Measurements from ENCODE around the gene ISL2. TPM values are rescaled to one million over a fixed set of nuclear protein-coding genes. Genes with fewer than 3 reads are reported as not detected.
A peak's percentile ranks its signal among the peaks of the same experiment; 100 is the strongest.

The ISL2 gene
- total and polyA plus RNA-seq, 2 donors (not counting 1 experiment from before 2014, with no cell fraction given): 0.03 to 0.17 TPM

DNA sequence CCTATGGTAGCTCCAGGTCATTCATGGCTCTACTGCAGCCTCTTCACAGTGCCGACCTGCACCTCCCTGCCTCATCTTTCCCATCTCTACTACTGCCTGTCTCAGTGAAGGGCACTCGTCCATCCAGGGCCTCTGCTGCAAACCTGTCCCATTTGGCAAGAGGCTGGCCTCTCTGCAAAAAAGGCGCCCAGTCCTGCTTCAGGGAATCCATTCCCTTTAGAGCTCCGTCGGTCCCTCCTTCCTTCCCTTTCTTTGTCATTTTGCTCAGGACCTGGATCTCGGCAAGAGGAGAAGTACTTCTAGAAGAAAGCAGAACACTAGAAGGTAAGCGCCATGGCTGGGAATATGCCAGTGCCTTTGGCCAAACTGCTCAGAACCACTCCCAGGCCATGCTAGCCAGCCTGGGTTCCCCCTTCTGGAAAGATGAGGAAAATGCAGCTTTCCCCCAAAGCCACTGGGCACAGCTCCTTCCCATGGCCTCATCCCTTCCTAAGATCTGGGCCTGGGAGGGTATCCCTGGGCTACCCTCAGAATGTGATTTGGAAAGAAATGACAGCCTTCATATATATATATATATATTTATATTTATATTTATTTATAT is 6.4 kb upstream of the ISL2 start:
- Histone ChIP-seq H3K4me2 (ENCODE audit: extremely low read depth, insufficient read depth, low read length) (no peak overlapping the region), H2AFZ (ENCODE audit: low read length) (no peak overlapping the region), H3K27ac (ENCODE audit: insufficient read depth, low read length) (no peak overlapping the region), H3K9ac (ENCODE audit: insufficient read depth, low read length) (no peak overlapping the region), H4K20me1 (ENCODE audit: control insufficient read depth, extremely low read depth, insufficient read depth, low read length) (no peaks in the 10 kb centered on the region), H3K27me3 (ENCODE audit: control insufficient read depth, insufficient read depth, low read length) (peaks cover 17% of the 10 kb centered on the region), H3K36me3 (ENCODE audit: control insufficient read depth, insufficient read depth, low read length) (no peaks in the 10 kb centered on the region), H3K79me2 (ENCODE audit: control insufficient read depth, insufficient read depth, low read length) (no peaks in the 10 kb centered on the region), H3K9me3 (ENCODE audit: control insufficient read depth, insufficient read depth, low read depth, low read length) (no peaks in the 10 kb centered on the region), H3K4me3 (replicated peaks in 1 of 4; ENCODE audit: control extremely low read depth in 1 of 4, insufficient read depth in 1 of 4, low read depth in 3 of 4, low read length in 4 of 4) (no peak overlapping the region), H3K4me1 (ENCODE audit: control insufficient read depth, extremely low read depth, insufficient read depth, low read length) (no peaks in the 10 kb centered on the region)
- no peak for TF ChIP-seq EZH2 (IDR thresholded peaks at IDR 0.05; ENCODE audit: low read length, missing control alignments)
- TF ChIP-seq, protein P1, sequence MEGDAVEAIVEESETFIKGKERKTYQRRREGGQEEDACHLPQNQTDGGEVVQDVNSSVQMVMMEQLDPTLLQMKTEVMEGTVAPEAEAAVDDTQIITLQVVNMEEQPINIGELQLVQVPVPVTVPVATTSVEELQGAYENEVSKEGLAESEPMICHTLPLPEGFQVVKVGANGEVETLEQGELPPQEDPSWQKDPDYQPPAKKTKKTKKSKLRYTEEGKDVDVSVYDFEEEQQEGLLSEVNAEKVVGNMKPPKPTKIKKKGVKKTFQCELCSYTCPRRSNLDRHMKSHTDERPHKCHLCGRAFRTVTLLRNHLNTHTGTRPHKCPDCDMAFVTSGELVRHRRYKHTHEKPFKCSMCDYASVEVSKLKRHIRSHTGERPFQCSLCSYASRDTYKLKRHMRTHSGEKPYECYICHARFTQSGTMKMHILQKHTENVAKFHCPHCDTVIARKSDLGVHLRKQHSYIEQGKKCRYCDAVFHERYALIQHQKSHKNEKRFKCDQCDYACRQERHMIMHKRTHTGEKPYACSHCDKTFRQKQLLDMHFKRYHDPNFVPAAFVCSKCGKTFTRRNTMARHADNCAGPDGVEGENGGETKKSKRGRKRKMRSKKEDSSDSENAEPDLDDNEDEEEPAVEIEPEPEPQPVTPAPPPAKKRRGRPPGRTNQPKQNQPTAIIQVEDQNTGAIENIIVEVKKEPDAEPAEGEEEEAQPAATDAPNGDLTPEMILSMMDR (conservative IDR thresholded peaks at IDR 0.05 in 1 of 2, IDR thresholded peaks at IDR 0.05 in 1 of 2; ENCODE audit: low read depth in 1 of 2, low read length in 2 of 2): peak; percentile 59 to 79
- peak; percentile 35 to 66 for DNase-seq (ENCODE audit: low read depth in 2 of 2)

GRCh38 chr15:76332796-76333195 is 3.8 kb upstream of the ISL2 start:
- Histone ChIP-seq H3K27me3 (ENCODE audit: control insufficient read depth, insufficient read depth, low read length) (peaks cover 41% of the 10 kb centered on the region), H2AFZ (ENCODE audit: low read length) (no peak overlapping the region), H3K4me3 (replicated peaks in 1 of 4; ENCODE audit: control extremely low read depth in 1 of 4, insufficient read depth in 1 of 4, low read depth in 3 of 4, low read length in 4 of 4) (no peak overlapping the region), H3K4me2 (ENCODE audit: extremely low read depth, insufficient read depth, low read length) (no peak overlapping the region), H3K27ac (ENCODE audit: insufficient read depth, low read length) (no peak overlapping the region), H3K79me2 (ENCODE audit: control insufficient read depth, insufficient read depth, low read length) (no peaks in the 10 kb centered on the region), H3K9ac (ENCODE audit: insufficient read depth, low read length) (no peak overlapping the region), H3K4me1 (ENCODE audit: control insufficient read depth, extremely low read depth, insufficient read depth, low read length) (no peaks in the 10 kb centered on the region), H4K20me1 (ENCODE audit: control insufficient read depth, extremely low read depth, insufficient read depth, low read length) (no peaks in the 10 kb centered on the region), H3K36me3 (ENCODE audit: control insufficient read depth, insufficient read depth, low read length) (no peaks in the 10 kb centered on the region), H3K9me3 (ENCODE audit: control insufficient read depth, insufficient read depth, low read depth, low read length) (no peaks in the 10 kb centered on the region)
- TF ChIP-seq EZH2 (IDR thresholded peaks at IDR 0.05; ENCODE audit: low read length, missing control alignments): no peak
- TF ChIP-seq, protein P1 (conservative IDR thresholded peaks at IDR 0.05 in 1 of 2, IDR thresholded peaks at IDR 0.05 in 1 of 2; ENCODE audit: low read depth in 1 of 2, low read length in 2 of 2): no peak
- DNase-seq (ENCODE audit: low read depth in 2 of 2): no peak

GRCh38 chr15:76333309-76333708 is 3.3 kb upstream of the ISL2 start:
- H3K4me3 ChIP-seq (replicated peaks in 1 of 4; ENCODE audit: control extremely low read depth in 1 of 4, insufficient read depth in 1 of 4, low read depth in 3 of 4, low read length in 4 of 4): no peak overlapping the region
- H2AFZ ChIP-seq (ENCODE audit: low read length): no peak overlapping the region
- peaks cover 45% of the 10 kb centered on the region for H3K27me3 ChIP-seq (ENCODE audit: control insufficient read depth, insufficient read depth, low read length)
- no peak for DNase-seq (ENCODE audit: low read depth in 2 of 2)
- H4K20me1 ChIP-seq (ENCODE audit: control insufficient read depth, extremely low read depth, insufficient read depth, low read length): no peaks in the 10 kb centered on the region
- H3K9me3 ChIP-seq (ENCODE audit: control insufficient read depth, insufficient read depth, low read depth, low read length): no peaks in the 10 kb centered on the region
- no peak for TF ChIP-seq EZH2 (IDR thresholded peaks at IDR 0.05; ENCODE audit: low read length, missing control alignments)
- TF ChIP-seq, protein P1 (conservative IDR thresholded peaks at IDR 0.05 in 1 of 2, IDR thresholded peaks at IDR 0.05 in 1 of 2; ENCODE audit: low read depth in 1 of 2, low read length in 2 of 2): no peak
- H3K27ac ChIP-seq (ENCODE audit: insufficient read depth, low read length): no peak overlapping the region
- H3K4me2 ChIP-seq (ENCODE audit: extremely low read depth, insufficient read depth, low read length): no peak overlapping the region
- H3K9ac ChIP-seq (ENCODE audit: insufficient read depth, low read length): no peak overlapping the region
- H3K79me2 ChIP-seq (ENCODE audit: control insufficient read depth, insufficient read depth, low read length): no peaks in the 10 kb centered on the region
- no peaks in the 10 kb centered on the region for H3K4me1 ChIP-seq (ENCODE audit: control insufficient read depth, extremely low read depth, insufficient read depth, low read length)
- H3K36me3 ChIP-seq (ENCODE audit: control insufficient read depth, insufficient read depth, low read length): no peaks in the 10 kb centered on the region

All from fibroblast of lung (primary cell).